DMS 273 treated with DMSO at 0.1 percent for 48 hours (cell line): Measurements from ENCODE around the gene KDM4B.
"Not testable (repeated sequence)": the region's sequence is repeated elsewhere in the genome, so short reads cannot be mapped to it uniquely, and the experiment has no call there.

Experiments
- DNase-seq: peaks from one replicate; lab custom pipeline; 2025; lab: John Stamatoyannopoulos, UW

The KDM4B gene

DNA sequence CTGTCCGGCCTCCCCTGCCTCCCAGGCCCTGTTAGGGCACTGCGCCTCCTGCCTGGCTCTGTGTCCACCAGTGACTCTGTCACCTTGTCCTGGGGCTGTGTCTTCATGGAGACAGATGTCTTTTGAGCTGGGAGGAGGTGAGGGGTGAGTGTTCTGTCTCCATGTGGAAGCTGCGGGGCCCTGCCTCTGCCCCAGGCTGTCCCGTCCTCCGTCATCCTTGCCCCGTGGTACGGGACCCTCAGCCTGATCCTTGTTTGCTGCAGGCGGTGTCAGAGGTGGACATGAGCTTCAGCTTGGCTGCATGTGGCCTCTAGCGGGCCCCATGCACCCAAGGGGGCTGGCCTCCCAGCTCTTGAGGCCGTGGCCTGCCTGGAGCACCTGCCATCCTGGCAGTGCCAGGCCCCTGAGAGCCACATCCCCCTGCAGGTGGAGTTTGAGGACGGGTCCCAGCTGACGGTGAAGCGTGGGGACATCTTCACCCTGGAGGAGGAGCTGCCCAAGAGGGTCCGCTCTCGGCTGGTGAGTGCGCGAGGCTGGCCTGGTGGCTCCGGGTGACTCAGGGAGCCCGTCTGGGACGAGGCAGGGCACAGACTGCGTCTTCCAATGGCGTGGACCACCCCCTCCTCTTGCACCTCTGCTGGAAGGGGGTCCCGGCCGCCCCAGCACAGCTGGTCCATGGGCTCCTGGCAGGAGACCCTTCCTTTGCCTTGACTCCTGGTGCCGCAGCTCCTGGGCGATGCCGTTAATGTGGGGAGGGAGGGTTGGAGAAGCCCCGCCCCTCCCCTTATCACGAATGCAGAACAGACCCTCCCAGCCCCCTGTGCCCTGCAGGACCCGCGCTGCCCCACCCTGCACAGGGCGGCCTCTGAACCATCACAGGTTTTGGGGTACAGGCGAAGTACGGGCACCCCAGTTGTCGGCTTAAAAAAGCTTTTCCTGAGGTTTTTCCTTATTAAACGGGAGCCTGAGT, 181.3 kb downstream of the KDM4B start:
- no peak for DNase-seq

DNA sequence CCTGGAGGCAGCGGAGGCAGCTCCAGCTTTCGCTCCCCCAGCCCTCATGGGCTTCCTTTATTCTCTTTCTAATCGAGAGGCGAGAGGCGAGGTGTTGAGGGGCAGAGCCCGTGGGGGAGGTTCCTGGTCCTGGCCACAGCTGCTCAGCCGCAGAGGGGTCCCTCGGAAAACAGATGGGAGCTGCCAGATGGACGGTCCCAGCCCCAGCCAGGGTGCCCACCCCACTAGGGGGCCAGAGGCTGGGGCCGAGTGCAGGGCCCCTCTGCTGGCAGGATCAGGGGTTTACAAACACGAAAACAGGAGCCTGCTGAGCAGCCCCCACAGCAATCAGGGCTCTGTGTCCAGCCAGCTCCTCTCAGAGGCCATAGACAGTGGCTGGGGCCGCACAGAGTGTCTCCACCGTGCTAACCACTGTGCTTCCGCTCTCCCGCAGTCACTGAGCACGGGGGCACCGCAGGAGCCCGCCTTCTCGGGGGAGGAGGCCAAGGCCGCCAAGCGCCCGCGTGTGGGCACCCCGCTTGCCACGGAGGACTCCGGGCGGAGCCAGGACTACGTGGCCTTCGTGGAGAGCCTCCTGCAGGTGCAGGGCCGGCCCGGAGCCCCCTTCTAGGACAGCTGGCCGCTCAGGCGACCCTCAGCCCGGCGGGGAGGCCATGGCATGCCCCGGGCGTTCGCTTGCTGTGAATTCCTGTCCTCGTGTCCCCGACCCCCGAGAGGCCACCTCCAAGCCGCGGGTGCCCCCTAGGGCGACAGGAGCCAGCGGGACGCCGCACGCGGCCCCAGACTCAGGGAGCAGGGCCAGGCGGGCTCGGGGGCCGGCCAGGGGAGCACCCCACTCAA, 182.2 kb downstream of the KDM4B start:
- no peak for DNase-seq

DNA sequence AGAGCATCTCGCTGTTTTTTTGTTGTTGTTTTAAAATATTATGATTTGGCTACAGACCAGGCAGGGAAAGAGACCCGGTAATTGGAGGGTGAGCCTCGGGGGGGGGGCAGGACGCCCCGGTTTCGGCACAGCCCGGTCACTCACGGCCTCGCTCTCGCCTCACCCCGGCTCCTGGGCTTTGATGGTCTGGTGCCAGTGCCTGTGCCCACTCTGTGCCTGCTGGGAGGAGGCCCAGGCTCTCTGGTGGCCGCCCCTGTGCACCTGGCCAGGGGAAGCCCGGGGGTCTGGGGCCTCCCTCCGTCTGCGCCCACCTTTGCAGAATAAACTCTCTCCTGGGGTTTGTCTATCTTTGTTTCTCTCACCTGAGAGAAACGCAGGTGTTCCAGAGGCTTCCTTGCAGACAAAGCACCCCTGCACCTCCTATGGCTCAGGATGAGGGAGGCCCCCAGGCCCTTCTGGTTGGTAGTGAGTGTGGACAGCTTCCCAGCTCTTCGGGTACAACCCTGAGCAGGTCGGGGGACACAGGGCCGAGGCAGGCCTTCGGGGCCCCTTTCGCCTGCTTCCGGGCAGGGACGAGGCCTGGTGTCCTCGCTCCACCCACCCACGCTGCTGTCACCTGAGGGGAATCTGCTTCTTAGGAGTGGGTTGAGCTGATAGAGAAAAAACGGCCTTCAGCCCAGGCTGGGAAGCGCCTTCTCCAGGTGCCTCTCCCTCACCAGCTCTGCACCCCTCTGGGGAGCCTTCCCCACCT, 183.3 kb downstream of the KDM4B start:
- no peak for DNase-seq

DNA sequence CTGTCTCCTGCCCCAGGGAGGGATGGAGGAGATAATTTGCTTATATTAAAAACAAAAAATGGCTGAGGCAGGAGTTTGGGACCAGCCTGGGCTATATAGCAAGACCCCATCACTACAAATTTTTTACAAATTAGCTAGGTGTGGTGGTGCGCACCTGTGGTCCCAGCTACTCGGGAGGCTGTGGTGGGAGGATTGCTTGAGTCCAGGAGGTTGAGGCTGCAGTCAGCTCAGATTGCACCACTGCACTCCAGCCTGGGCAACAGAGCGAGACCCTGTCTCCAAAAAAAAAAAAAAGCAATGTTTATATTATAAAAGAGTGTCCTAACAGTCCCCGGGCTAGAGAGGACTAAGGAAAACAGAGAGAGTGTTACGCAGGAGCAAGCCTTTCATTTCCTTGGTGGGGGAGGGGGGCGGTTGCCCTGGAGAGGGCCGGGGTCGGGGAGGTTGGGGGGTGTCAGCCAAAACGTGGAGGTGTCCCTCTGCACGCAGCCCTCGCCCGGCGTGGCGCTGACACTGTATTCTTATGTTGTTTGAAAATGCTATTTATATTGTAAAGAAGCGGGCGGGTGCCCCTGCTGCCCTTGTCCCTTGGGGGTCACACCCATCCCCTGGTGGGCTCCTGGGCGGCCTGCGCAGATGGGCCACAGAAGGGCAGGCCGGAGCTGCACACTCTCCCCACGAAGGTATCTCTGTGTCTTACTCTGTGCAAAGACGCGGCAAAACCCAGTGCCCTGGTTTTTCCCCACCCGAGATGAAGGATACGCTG, 184.0 kb downstream of the KDM4B start:
- DNase-seq = no peak

DNA sequence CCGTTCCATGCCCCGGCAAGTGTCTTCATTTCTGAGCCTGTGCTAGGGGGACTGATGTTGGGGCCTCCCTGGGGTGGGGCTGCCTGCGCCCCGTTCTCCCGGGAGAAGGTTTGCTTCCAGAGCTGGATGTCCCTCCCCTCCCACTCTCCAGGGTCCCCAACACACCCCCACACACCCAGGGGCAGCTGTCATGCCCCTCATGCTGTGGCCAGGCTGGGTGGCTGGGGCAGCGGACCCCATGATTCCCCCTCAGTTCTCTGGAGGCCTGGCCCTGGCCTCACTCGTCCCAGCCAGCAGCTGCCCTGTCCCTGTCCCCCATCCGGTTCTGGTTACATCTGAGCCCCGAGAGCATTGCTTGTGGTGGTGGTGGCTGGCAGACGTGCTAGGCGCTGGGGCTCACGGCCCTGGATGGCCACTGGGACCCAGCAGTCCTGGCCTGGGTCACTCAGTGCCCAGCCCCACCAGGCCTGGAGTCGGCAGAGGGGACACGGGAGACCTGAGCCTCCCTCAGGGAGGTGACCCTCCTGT, 184.8 kb downstream of the KDM4B start:
- DNase-seq = no peak

DNA sequence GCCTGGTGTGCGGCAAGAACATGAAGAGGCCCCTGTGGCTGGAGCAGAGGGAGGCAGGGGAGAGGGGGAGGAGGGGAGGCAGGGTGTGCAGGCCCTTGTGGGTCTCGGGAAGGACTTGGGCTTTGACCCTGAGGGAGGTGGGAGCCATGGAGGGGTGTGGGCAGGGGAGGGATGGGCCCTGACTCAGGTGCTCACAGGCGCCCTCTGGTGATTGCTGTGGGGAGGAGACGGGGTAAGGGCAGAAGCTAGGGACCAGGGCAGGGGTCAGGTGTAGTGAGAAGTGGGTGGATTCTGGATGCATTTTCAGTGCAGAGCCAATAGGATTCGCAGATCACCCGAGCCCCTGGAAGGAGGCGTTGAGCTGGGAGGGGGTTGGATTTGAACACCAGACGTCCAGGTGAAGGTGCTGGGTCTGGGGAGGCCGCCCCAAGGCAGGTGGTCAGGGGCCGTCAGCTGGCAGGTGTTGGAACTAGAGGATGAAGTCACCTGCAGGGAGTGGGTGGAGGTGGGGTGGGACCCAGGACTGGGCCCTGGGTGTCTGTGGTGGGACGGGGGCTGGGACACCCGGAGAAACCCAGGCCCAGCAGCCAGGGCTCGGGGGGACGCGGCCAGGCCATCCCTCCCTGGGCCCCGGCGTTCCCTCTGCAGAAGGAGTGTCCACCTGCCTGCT, 185.4 kb downstream of the KDM4B start:
- DNase-seq = no peak

DNA sequence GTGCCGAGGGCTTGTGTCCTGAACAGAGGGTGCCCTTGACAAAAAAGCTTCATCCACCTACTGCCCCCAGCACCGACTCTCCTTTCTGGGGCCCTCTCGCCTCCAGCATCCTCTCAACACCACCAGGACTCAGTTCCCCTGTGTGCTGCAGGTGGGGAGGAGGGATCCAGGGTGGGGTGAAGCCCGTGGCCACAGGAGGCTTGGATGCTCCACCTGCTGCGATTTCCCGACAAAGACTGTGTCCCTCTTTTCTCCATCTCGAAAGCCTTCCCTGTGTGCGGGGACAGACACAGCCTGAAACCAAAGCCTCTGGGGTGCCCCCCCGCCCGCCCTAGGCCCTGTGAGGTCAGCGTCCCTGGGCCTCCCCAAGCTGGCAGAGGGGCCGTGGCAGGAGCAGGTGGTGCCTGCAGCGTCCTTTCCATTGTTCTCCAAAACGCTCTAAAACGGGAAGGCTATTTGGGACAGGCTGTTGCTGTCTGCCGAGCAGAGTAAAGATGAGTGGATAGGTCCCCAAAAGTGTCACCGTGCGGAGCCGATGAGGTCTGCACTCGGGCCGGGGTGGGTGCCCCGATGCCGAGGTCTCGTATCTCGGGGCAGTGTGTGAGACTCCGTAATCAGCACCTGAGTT, 186.0 kb downstream of the KDM4B start:
- DNase-seq = no peak

DNA sequence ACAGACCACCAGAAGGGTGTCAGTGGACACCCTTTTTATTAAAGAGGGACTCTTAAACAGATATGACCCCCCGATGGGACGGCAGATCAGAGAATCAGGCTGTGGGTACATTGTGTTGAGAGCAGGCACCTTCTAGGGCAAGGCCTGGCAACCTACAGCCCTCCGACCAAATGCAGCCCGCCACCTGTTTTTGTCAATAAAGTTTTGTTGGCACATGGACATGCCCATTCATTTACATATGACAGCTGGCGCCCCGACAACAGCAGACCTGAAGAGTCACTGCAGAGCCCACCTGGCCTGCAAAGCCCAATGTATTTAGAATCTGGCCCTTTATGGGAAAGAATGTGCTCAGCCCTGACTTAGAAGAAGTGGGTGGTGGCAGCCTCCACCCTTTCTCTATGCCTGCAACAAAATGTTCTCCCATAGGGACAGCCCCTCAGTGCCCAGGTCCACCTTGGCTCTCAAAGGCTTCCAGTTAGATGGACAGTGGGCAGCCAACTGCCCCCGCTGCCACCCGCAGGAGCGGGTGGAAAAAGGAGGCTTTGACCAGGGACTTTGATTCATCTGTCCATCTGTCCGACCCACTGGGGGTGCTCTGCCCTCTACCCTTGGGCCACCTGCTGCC, 186.8 kb downstream of the KDM4B start:
- no peak for DNase-seq

DNA sequence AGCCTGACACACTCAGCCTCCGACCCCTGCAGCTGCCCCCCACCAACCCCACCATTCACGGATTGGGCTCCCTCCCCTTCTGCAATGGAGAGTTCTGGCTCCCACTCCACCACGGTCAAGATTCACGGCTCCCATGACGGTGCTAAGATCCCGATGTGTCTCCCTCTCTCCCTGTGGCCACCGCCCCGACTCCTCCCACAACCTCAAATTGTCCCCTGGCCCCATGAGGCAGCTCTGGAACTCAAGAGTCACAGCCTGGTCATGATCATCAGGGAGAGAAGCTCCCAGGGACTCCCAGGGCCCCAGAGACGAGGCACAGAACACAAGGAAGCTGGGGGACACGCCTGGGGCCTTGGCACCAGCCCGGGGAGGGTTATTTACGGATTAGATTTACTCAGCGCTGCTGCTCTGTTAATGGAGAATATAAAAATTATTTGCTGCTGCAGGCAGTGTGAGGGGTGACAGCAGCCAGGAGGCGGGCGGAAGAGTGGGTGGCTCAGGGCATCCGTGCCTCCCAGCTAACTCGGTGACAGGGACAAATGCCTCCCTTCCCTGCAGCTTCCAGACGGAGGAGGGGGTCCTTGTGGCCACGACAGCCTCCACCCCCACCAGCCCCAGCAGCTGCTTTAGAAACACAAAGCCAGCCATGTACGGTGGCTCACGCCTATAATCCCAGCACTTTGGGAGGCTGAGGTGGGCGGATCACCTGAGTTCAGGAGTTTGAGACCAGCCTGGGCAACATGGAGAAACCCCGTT, 187.5 kb downstream of the KDM4B start:
- DNase-seq = no peak

DNA sequence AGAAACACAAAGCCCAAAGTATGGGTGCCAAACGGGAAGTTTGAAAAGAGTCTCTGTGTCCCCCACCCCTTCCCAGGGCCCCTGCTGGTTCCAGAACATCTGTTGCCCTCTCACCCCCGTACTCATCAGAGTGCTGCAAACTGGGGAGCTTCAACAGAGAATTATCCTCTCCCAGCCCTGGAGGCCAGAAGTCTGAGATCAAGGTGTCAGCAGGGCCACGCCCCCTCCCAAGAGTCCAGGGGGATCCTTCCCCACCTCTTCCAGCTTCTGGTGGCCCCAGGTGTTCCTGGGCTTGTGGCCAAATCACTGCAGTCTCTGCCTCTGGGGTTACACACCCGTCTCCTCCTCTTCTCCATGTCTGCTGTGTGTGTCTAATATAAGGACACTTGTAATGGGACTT, 188.3 kb downstream of the KDM4B start:
- DNase-seq = no peak

DNA sequence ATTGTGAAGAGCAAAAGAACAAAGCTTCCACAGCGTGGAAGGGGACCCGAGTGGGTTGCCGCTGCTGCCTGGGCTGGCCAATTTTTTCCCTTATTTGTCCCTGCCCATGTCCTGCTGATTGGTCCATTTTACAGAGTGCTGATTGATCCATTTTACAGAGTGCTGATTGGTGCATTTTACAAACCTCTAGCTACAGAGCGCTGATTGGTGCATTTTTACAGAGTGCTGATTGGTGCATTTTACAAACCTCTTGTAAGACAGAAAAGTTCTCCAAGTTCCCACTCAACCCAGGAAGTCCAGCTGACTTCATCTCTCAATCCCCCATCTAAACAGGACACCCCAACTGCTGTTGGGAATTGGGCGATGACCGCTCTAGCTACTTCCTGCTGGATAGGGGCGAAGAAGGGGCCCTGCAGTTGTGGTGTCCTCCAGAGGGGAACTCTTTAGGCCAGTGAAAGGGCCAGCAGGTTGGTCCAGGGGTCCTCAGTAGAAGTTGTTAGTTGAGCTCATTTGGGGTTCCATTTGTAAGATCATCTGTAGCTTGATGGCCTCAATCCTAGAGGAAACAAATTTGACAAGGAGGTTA, 189.7 kb downstream of the KDM4B start:
- DNase-seq = not testable (repeated sequence)

DNA sequence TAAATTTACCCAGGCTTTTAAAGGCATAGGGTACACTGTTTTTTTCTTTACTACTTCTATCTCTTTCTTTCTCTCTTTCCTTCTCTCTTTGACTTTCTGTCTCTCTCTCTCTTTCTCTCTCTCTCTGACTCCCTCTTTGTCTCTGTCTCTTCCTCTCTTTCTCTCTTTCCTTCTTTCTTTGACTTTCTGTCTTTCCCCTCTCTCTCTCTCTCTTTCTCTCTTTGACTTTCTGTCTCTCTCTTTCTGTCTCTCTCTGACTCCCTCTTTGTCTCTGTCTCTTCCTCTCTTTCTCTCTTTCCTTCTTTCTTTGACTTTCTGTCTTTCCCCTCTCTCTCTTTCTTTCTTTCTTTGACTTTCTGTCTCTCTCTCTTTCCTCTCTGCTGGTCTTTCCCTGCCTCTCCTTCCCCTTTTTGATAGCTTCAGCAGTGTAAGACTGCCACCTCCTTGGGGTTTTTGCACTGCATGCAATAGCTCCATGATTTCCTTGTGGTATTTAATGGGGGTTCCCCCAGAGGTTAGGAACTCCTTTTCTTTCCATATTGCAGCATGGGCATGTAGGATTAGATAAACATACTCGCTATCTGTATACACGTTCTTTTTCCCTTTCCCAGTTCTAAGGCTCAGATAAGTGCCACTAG, 191.4 kb downstream of the KDM4B start:
- DNase-seq = not testable (repeated sequence)

DNA sequence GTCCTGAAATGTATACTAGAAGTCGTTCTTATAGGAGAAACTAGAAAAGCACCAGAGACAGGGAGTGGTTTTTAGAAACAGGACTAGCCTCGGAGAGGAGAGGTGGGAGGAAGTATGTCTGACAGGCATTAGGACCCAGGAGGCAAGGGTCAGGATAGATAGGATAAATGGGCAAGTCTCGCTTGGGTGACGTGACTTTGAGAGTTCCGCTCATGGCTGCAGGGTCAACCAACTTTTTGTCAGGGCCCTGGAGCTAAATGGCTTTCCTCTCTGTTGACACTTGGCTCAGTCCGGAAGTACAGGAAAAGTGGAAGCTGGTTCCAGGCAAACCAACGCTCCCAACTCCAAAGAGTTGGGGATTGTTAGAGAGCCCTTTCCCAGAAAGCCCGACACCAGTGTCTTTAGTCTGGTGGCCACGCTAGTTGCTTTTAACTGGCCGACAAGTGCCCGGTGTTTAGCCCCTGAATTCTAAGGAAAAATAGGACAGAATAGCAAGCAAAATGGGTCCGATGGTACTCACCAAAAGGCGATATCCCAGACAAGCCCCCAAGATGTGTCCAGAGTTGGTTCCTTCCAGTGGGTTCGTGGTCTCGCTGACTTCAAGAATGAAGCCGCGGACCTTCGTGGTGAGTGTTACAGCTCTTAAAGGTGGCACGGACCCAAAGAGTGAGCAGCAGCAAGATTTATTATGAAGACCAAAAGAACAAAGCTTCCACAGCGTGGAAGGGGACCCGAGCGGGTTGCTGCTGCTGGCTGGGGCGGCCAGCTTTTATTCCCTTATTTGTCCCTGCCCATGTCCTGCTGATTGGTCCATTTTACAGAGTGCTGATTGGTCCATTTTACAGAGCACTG, 196.2 kb downstream of the KDM4B start:
- not testable (repeated sequence) for DNase-seq

DNA sequence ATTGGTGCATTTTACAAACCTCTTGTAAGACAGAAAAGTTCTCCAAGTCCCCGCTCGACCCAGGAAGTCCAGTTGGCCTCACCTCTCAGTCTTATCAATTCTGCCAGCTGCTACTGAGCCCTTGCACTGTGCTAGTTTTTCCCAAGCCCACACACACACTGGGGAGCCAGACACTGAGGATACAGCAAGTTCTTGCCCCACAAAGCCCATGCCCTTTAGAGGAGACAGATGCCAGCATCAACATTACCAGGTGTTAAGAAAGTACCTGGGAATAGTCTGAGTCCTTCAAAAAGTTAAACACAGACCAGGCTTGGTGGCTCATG, 196.7 kb downstream of the KDM4B start:
- no peak for DNase-seq

DNA sequence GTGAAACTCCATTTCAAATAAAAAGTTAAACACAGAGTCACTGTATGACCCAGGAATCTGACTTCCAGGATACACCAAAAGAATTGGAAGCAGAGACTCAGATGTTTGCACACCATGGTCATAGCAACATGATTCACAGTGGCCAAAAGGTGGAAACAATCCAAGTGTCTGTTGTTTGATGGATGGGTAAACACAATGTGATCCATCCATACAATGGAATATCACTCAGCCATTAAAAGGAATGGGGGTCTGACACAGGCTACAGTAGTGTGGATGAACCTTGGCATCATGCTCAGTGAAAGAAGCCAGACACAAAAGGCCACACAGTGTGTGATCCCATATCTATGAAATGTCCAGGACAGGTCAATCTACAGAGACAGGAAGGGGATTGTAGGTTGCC, 197.3 kb downstream of the KDM4B start:
- DNase-seq = no peak

DNA sequence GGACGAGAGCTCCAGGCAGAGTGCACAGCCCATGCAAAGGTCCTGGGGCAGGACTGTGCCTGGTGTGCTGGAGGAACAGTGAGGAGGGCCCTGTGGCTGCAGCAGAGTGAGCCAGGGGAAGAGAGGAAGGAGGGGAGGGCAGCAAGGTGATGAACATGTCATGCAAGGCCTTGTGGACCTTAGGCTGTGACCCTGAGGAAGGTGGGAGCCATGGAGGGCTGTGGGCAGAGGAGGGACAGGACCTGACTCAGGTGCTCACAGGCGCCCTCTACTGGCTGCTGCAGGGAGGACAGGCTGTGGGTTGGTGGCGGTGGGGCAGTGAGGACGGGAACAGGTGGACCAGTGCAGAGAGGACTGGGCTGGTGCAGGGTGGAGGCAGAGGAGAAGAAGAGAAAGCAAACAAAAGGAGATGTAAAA, 201.4 kb downstream of the KDM4B start:
- DNase-seq = no peak

DNA sequence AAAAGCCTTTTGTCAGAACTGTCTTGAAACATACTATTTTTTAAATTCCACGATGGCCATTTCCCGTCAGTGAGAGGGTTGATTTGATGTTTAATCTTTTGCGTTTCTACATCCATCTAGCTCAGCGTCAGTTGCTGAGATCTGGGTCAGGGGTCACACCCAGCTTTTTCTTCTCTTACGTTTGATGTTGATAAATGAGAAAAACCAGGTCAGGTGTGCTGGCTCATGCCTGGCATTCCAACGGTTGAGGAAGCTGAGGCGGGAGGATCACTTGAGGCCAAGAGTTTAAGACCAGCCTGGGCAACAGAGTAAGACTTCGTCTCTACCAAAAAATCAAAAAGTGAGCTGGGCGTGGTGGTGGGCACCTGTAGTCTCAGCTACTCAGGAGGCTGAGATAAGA, 202.8 kb downstream of the KDM4B start:
- DNase-seq = no peak
